ENCODE results near the gene ADAM10.

- TF ChIP-seq POLR2A (IDR thresholded peaks at IDR 0.05; ENCODE audit: low read depth, low read length) (no peak), POLR2AphosphoS5 (IDR thresholded peaks at IDR 0.05; ENCODE audit: low read depth, low read length) (no peak), TAF1 (IDR thresholded peaks at IDR 0.05; ENCODE audit: borderline replicate concordance, low read depth, low read length) (no peak)
These were observed 162.0 kb downstream of the ADAM10 start for GRCh38 chr15:58587486-58587885.

Data from GM12892 (cell line).